HL-60 (cell line): ENCODE measurements around the gene PCGF3.
"Not testable (repeated sequence)": the region's sequence is repeated elsewhere in the genome, so short reads cannot be mapped to it uniquely, and the experiment has no call there.

Experiments
- DNase-seq, 2 experiments: peaks; one replicate each; pipeline ENCODE4 v3.0.0-alpha.2; 2010 to 2020; ENCODE audit warnings: low read depth in 1 of 2, low spot score in 1 of 2
- H3K27ac ChIP-seq: fragments of 250-450 bp; sonication (Bioruptor Pico); replicated peaks from 2 replicates; pipeline ENCODE4 v1.5.1; 2020; ENCODE audit warnings: mild to moderate bottlenecking, moderate library complexity
- H3K27me3 ChIP-seq: fragments of 250-450 bp; sonication (Bioruptor Pico); 2 replicates; pipeline ENCODE4 v1.5.1; 2021; ENCODE audit warnings: mild to moderate bottlenecking, moderate library complexity; ENCODE audit not compliant: insufficient read depth, poor library complexity, severe bottlenecking
- H3K4me3 ChIP-seq: replicated peaks from 2 replicates; pipeline ENCODE4 v1.5.1; 2011; ENCODE audit warnings: mild to moderate bottlenecking, control low read depth, low read length; ENCODE audit not compliant: insufficient read depth
- GABPA ChIP-seq: IDR thresholded peaks from 2 replicates; pipeline ENCODE4 v1.6.1; 2012; ENCODE audit warnings: low read depth
- POLR2AphosphoS5 ChIP-seq: IDR thresholded peaks from 2 replicates; pipeline ENCODE4 v1.6.1; 2012; ENCODE audit warnings: low read depth
- SPI1 ChIP-seq: IDR thresholded peaks from 2 replicates; pipeline ENCODE4 v1.6.1; 2012; ENCODE audit warnings: low read depth, mild to moderate bottlenecking, borderline replicate concordance
- TF ChIP-seq, protein P1 (sequence below): IDR thresholded peaks from 2 replicates; pipeline ENCODE4 v1.6.1; 2012; ENCODE audit warnings: low read depth; ENCODE audit not compliant: insufficient replicate concordance
- TF ChIP-seq, protein P2 (sequence below): IDR thresholded peaks from one replicate; pipeline ENCODE4 v1.5.1; 2011; ENCODE audit warnings: low read length, control low read depth, inconsistent platforms; ENCODE audit not compliant: insufficient read depth

Gene PCGF3

DNA sequence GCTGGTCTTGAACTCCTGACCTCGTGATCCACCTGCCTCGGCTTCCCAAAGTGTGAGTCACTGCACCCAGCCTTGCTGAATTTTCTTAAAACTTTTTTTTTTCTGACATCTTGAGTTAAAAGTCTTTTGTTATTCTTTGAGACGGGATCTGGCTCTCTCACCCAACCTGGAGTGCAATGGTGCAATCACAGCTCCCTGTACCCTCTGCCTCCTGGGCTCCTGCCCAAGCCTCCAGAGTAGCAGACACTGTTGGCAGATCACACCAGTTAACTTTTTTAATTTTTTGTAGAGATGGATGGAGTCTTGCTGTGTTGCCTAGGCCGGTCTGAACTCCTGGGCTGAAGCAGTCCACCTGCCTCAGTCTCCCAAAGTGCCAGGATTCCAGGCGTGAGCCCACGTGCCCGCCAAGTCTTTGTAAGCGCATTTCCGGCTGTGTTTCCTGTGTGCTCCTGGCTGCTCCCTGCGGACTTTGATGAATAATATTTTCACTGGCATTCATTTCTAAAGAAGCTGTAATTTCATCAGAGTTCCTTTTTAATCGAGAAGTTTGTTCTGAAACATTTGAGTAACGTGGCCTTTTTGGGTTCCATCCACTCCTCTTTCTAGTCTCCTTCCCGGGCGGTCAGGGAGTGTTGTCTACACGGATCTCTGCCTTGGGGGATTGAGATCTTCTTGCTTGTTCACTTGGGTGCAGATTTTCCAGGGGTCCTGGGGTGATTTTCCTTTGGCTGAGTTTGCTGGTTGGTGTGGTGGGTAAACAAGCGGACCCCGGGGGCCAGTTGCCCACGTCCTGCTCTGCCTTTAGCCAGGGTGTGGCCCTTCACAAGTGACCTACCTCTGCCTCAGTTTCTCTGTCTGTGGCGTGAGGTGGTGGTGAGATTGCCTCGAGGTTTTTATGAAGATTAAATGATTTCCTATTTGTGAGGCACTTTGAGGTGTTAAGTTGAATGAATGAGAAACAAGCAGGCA lies 44.4 kb downstream of the PCGF3 start:
- no peak for TF ChIP-seq POLR2AphosphoS5
- no peak for TF ChIP-seq SPI1
- TF ChIP-seq GABPA = no peak
- TF ChIP-seq, protein P1, sequence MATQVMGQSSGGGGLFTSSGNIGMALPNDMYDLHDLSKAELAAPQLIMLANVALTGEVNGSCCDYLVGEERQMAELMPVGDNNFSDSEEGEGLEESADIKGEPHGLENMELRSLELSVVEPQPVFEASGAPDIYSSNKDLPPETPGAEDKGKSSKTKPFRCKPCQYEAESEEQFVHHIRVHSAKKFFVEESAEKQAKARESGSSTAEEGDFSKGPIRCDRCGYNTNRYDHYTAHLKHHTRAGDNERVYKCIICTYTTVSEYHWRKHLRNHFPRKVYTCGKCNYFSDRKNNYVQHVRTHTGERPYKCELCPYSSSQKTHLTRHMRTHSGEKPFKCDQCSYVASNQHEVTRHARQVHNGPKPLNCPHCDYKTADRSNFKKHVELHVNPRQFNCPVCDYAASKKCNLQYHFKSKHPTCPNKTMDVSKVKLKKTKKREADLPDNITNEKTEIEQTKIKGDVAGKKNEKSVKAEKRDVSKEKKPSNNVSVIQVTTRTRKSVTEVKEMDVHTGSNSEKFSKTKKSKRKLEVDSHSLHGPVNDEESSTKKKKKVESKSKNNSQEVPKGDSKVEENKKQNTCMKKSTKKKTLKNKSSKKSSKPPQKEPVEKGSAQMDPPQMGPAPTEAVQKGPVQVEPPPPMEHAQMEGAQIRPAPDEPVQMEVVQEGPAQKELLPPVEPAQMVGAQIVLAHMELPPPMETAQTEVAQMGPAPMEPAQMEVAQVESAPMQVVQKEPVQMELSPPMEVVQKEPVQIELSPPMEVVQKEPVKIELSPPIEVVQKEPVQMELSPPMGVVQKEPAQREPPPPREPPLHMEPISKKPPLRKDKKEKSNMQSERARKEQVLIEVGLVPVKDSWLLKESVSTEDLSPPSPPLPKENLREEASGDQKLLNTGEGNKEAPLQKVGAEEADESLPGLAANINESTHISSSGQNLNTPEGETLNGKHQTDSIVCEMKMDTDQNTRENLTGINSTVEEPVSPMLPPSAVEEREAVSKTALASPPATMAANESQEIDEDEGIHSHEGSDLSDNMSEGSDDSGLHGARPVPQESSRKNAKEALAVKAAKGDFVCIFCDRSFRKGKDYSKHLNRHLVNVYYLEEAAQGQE = no peak
- TF ChIP-seq, protein P2, sequence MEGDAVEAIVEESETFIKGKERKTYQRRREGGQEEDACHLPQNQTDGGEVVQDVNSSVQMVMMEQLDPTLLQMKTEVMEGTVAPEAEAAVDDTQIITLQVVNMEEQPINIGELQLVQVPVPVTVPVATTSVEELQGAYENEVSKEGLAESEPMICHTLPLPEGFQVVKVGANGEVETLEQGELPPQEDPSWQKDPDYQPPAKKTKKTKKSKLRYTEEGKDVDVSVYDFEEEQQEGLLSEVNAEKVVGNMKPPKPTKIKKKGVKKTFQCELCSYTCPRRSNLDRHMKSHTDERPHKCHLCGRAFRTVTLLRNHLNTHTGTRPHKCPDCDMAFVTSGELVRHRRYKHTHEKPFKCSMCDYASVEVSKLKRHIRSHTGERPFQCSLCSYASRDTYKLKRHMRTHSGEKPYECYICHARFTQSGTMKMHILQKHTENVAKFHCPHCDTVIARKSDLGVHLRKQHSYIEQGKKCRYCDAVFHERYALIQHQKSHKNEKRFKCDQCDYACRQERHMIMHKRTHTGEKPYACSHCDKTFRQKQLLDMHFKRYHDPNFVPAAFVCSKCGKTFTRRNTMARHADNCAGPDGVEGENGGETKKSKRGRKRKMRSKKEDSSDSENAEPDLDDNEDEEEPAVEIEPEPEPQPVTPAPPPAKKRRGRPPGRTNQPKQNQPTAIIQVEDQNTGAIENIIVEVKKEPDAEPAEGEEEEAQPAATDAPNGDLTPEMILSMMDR = no peak
- H3K27ac ChIP-seq = no peak overlapping the region
- no peaks in the 10 kb centered on the region for H3K27me3 ChIP-seq
- no peak overlapping the region for H3K4me3 ChIP-seq
- no peak for DNase-seq

DNA sequence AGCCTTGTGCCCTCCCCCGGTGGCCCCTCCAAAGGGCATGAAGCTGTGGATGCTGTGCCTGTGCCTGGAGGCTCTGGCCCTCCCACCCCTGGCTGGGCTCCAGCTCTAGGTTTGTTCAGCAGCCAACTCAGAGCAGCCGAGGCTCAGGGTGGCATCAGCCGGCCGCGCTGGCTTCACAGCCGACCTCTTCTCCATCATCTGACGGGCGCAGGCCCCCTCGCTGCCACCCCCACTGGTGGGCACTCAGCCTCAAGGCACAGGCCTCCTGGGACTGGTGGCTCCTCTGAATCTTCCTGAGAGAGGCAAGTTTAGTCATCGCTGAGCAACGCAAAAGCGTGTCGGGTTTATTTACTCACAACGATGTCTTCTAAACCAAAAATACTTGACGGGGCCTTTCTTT lies 46.0 kb downstream of the PCGF3 start:
- Histone ChIP-seq H3K27ac (no peak overlapping the region), H3K27me3 (no peaks in the 10 kb centered on the region), H3K4me3 (no peak overlapping the region)
- TF ChIP-seq, protein P1 = no peak
- no peak for TF ChIP-seq SPI1
- TF ChIP-seq POLR2AphosphoS5 = no peak
- TF ChIP-seq GABPA = no peak
- TF ChIP-seq, protein P2 = no peak
- no peak for DNase-seq

DNA sequence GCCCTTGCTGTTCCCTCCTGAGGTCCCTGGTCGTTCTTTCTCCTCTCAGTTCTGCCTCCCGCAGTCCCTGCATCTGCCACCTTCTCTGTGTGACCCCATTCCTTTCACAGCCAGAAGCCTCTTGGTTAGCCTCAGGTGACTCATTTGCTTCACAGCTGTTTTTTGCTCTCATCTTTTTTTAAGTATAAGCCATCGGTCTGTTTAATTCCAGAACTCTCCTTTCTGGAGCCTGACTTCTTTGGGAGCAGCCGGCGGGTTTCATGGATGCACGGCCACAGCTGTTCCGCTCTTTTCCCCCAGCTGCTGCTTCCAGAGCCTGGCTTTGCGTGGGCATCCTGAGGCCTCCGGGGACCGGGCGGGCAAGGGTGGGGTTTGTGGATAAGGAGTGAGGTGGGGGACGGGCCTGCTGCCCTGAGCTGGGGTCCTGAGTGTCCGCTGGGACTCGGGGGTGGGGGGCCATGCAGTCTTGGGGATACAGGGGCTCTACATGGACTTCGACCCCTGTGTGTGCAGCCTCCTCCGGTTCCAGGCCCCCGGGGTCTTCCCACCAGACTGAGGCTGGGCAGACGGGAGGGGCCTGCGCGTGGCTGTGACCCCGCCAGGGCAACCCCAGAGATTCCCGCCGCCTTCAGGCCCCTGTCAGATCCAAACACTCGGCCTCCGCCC lies 46.7 kb downstream of the PCGF3 start:
- Histone ChIP-seq H3K27ac (no peak overlapping the region), H3K4me3 (no peak overlapping the region), H3K27me3 (no peaks in the 10 kb centered on the region)
- no peak for DNase-seq
- no peak for TF ChIP-seq SPI1
- TF ChIP-seq, protein P1 = no peak
- TF ChIP-seq, protein P2 = no peak
- TF ChIP-seq GABPA = no peak
- no peak for TF ChIP-seq POLR2AphosphoS5

DNA sequence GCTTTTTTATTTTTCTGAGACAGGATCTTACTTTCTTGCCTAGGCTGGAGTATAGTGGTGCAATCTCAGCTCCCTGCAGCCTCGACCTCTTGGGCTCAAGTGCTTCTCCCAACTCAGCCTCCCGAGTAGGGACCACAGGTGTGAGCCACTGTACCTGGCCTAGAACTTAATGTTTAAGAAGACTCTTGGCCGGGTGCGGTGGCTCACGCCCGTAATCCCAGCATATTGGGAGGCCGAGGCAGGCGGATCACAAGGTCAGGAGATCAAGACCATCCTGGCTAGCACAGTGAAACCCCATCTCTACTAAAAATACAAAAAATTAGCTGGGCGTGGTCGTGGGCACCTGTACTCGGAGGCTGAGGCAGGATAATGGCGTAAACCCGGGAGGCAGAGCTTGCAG lies 47.6 kb downstream of the PCGF3 start:
- H3K4me3 ChIP-seq, H3K27me3 ChIP-seq, H3K27ac ChIP-seq, DNase-seq: not testable (repeated sequence)
